Measurements from ENCODE around the gene GHDC.
"Not testable (repeated sequence)": the region's sequence is repeated elsewhere in the genome, so short reads cannot be mapped to it uniquely, and the experiment has no call there.

Gene GHDC

DNA sequence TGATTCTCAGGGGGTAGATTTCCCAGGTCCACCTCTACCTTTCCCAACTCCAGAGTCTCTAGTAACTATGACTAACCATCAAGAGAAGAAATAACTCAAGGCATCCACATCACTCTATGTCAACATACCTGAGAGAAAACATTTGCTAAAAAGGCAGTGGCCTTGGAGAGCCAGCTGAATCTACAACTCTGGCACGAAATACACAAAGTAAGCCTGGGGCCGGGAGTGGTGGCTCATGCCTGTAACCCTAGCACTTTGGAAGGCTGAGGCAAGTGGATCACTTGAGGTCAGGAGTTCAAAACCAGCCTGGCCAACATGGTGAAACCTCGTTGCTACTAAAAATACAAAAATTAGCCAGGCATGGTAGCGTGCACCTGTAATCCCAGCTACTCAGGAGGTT lies 51.2 kb downstream of the GHDC start:
- DNase-seq, result not testable (repeated sequence)

GRCh38 chr17:42142371-42142896 lies 51.9 kb downstream of the GHDC start:
- no peak for DNase-seq

DNA sequence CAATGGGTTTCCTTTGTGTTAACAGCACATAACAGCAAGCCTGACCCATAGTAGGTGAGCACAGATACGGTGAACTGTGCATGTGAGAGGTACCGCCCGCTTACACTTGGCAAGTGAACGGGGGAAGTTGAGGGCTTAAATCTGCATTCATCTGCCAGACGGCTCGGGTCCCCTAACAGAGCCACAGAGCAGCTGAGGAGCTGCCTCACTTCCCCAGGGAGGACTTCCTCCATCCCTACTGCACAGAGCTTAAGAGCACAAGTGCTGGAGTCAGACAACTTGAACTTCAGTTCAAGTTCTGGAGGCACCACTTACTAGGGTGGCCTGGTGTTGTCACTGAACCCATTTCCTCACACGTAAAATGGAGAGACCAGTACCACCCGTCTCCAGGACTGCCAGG lies 52.9 kb downstream of the GHDC start:
- no peak for DNase-seq

GRCh38 chr17:42140690-42141089 lies 53.6 kb downstream of the GHDC start:
- not testable (repeated sequence) for DNase-seq
